T-helper 17 cell (primary cell): ENCODE data around the gene MRPS21. TPM values are rescaled to one million over a fixed set of nuclear protein-coding genes. Genes with fewer than 3 reads are reported as not detected.
"Not testable (repeated sequence)": the region's sequence is repeated elsewhere in the genome, so short reads cannot be mapped to it uniquely, and the experiment has no call there.

Source experiments
- ATAC-seq: fragments of 150-1000 bp; cut with Tn5 transposase; 2 replicates; pipeline ENCODE4 v1.10.0; 2021; ENCODE audit warnings: mild to moderate bottlenecking, moderate library complexity
- DNase-seq, 3 donors: peaks; one replicate each; pipeline versions ENCODE4 v3.0.0 to v3.0.0-alpha.2; 2020 to 2021
- H3K9me3 ChIP-seq: one replicate; pipeline ENCODE4 v1.7.0; 2013; ENCODE audit warnings: low read length, mild to moderate bottlenecking; ENCODE audit not compliant: control insufficient read depth, poor library complexity, severe bottlenecking
- H3K27ac Mint-ChIP-seq: one replicate; pipeline ENCODE4 v1.8.0; 2022; ENCODE audit warnings: mild to moderate bottlenecking, moderate library complexity, mixed read lengths
- H3K27me3 Mint-ChIP-seq: one replicate; pipeline ENCODE4 v1.8.0; 2022; ENCODE audit warnings: mixed read lengths
- H3K36me3 Mint-ChIP-seq: one replicate; pipeline ENCODE4 v1.8.0; 2022; ENCODE audit warnings: low read depth, mixed read lengths
- H3K4me1 Mint-ChIP-seq: one replicate; pipeline ENCODE4 v1.8.0; 2022; ENCODE audit warnings: mild to moderate bottlenecking, mixed read lengths
- H3K4me3 Mint-ChIP-seq: one replicate; pipeline ENCODE4 v1.8.0; 2022; ENCODE audit warnings: mild to moderate bottlenecking, moderate library complexity, mixed read lengths
- total RNA-seq, 4 donors: library from RNA in 2 of 4; stranded (reverse) in 2 of 4; gene quantifications; one replicate each; pipeline ENCODE4 v1.2.3 and lab custom pipeline; 2022 to 2026

The MRPS21 gene
- total RNA-seq, 2 donors from 2014 or later: 48.5 to 49.2 TPM

DNA sequence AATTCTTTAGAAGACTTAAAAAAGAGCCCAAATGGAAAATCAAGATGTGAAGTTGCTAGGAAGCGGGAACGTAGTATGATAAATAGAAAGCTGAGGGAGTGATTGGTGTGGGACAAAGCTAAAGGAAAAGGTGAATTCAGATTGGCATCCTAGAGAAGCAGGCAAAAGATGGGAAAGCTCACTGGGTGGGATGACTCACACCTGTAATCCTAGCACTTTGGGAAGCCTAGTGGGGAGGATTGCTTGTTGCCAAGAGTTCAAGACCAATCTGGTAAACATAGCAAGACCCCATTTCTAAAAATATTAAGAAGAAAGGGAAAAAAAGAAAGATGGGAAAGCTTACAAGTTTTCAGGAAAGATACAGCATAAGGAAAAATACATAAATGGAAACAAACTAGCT lies 1.8 kb downstream of the MRPS21 start:
- Mint-ChIP-seq H3K36me3 (peaks cover 2% of the 10 kb centered on the region), H3K27me3 (no peaks in the 10 kb centered on the region), H3K4me1 (peaks cover 18% of the 10 kb centered on the region), H3K4me3 (peak overlapping the region; percentile 49), H3K27ac (no peak overlapping the region)
- ATAC-seq: no peak
- H3K9me3 ChIP-seq: no peaks in the 10 kb centered on the region
- no peak for DNase-seq

DNA sequence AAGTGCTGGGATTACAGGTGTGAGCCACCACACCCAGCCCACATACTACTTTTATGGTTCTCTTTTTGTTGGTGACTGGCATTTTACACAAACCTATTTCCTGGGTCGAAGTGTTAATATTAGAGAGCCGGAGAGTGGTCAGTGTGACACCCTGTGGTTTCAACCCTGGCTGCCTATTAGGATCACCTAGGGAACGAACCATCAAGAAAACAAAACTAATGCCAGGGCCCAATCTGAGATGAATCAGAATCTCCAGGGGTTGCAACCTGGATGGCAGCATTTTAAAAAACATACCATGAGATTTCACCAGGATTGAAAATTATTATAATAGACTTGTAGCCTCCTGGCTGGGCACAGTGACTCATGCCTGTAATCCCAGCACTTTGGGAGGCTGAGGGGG lies 6.1 kb downstream of the MRPS21 start:
- no peak overlapping the region for H3K4me3 Mint-ChIP-seq
- H3K27me3 Mint-ChIP-seq: no peaks in the 10 kb centered on the region
- no peak for DNase-seq
- peak overlapping the region; percentile 29 for H3K27ac Mint-ChIP-seq
- no peak for ATAC-seq
- peaks cover 5% of the 10 kb centered on the region for H3K36me3 Mint-ChIP-seq
- H3K4me1 Mint-ChIP-seq: peaks cover 20% of the 10 kb centered on the region
- no peaks in the 10 kb centered on the region for H3K9me3 ChIP-seq

DNA sequence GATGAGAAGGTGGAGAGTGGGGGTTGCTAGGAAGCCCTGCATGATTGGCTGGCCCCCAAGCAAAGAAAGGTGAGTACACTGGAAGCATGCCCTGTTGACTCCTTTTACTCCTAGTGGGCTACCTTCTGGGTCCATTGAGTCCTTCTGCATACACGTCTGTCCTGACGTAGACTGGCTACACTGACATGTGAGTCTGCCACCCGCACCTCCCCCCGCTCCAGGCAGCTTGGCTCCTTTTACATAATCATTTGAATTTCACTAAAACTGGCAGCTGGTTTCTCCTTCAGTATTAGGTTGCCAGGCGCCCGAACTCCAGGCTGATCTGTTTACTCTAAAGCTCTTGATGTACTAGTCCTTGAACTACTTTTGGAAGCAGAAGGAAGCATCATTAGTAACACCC lies 8.7 kb downstream of the MRPS21 start:
- peaks cover 12% of the 10 kb centered on the region for H3K4me1 Mint-ChIP-seq
- H3K27me3 Mint-ChIP-seq: no peaks in the 10 kb centered on the region
- DNase-seq (no peak), ATAC-seq (no peak)
- no peaks in the 10 kb centered on the region for H3K9me3 ChIP-seq
- H3K36me3 Mint-ChIP-seq: peaks cover 2% of the 10 kb centered on the region
- H3K4me3 Mint-ChIP-seq: no peak overlapping the region
- H3K27ac Mint-ChIP-seq: no peak overlapping the region

DNA sequence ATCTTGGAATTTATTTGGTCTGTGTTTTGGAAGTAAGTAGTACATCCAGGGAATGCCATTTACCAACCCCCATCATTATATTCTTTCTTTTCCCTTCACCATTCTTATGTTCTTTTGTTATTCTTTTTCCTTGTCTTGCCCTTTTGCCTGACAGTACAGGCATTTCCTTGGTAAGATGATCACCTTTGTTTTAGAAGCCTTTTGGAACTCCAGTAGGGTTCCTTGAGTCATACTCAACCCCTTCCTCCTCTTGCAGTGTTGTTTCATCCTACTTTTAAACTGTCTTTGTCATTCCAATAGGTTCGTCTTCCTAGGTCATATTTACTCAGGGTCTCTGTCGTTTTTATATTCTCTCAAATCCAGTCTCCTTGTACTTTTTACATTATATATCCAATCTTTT lies 9.2 kb downstream of the MRPS21 start:
- no peaks in the 10 kb centered on the region for H3K27me3 Mint-ChIP-seq
- H3K36me3 Mint-ChIP-seq: peaks cover 2% of the 10 kb centered on the region
- no peaks in the 10 kb centered on the region for H3K9me3 ChIP-seq
- H3K27ac Mint-ChIP-seq: peak overlapping the region; percentile 39
- no peak overlapping the region for H3K4me3 Mint-ChIP-seq
- ATAC-seq (no peak), DNase-seq (no peak)
- H3K4me1 Mint-ChIP-seq: peaks cover 12% of the 10 kb centered on the region

DNA sequence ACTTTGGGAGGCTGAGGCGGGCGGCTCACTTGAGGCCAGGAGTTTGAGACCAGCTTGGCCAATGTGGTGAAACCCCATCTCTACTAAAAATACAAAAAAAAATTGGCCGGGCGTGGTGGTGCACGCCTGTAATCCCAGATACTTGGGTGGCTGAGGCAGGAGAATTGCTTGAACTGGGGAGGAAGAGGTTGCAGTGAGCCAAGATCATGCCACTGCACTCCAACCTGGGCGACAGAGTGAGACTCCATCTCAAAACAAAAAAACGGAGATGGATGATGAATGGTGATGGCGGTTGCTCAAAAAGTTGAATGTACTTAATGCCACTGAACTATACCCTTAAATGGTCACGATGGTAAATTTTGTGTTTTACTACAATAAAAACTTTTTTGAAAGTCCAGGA lies 14.9 kb downstream of the MRPS21 start:
- not testable (repeated sequence) for ATAC-seq, H3K27me3 Mint-ChIP-seq, H3K27ac Mint-ChIP-seq, DNase-seq, H3K36me3 Mint-ChIP-seq, H3K4me3 Mint-ChIP-seq, H3K4me1 Mint-ChIP-seq, H3K9me3 ChIP-seq

DNA sequence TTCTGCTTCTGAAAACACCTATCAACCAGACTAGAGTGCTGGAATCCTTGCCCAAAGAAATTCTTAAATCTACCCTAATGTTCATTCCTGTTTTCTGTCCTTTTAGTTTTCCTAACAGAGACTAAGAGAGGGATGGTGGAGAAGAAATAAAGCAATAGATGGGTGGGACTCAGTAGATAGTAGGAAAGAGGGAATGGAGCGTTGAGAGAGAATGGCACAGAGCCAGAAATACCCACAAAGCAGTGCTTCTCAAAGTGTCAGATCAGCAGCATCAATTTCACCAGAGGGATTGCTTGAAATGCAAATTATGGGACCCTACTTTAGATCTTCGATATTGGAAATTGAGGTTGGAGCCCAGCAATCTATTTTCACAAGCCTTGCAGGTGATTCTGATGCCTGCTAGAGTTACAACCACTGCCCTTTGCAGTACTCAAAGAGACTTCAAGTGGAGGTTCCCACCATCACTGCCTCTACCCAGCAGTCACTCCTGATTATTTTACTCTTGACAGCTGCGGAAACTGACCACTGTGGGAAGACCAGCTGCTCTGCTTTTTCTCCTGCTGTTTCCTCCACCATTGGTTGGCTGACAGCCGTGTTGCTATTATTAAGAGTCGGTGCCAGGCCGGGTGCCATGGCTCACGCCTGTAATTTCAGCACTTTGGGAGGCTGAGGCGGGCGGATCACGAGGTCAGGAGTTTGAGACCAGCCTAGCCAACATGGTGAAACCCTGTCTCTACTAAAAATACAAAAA lies 16.3 kb downstream of the MRPS21 start:
- Mint-ChIP-seq H3K36me3 (peaks cover 6% of the 10 kb centered on the region), H3K4me1 (no peaks in the 10 kb centered on the region), H3K27ac (no peak overlapping the region), H3K4me3 (no peak overlapping the region), H3K27me3 (no peaks in the 10 kb centered on the region)
- DNase-seq: no peak
- no peaks in the 10 kb centered on the region for H3K9me3 ChIP-seq
- no peak for ATAC-seq

DNA sequence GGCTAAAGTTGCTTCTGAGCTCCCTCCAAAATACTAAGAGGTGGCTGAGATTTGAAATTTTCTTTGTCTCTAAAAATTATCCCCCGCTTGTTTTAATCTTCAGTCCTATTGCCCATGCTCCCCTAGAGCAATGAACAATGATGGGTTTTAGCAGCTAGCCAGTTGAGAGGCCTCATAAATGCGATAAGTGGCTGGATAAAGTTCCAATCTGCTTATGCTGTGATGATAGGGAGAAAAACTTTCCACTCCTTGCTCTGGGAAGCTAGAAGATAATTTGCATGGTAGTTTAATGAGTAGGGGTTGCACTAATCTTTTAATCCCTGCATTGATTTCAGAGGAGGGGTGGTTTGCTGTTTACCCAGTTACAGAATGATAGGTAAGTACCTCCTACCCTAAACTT lies 18.1 kb downstream of the MRPS21 start:
- H3K9me3 ChIP-seq: no peaks in the 10 kb centered on the region
- ATAC-seq: no peak
- no peak overlapping the region for H3K4me3 Mint-ChIP-seq
- H3K4me1 Mint-ChIP-seq: no peaks in the 10 kb centered on the region
- DNase-seq: no peak
- H3K27ac Mint-ChIP-seq: no peak overlapping the region
- no peaks in the 10 kb centered on the region for H3K27me3 Mint-ChIP-seq
- peaks cover 6% of the 10 kb centered on the region for H3K36me3 Mint-ChIP-seq

DNA sequence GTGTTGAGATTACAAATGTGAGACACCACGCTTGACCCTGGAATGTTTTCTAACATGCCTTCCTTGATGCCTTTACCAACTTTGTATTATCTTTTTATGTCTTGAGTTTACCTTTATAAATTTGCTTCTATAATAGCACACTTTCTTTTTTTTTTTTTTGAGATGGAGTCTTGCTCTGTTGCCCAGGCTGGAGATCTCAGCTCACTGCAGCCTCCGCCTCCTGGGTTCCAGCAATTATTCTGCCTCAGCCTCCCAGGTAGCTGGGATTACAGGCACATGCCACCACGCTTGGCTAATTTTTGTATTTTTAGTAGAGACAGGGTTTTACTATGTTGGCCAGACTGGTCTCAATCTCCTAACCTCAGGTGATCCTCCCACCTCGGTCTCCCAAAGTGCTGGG lies 21.0 kb downstream of the MRPS21 start:
- not testable (repeated sequence) for DNase-seq, H3K36me3 Mint-ChIP-seq, H3K4me3 Mint-ChIP-seq, H3K27ac Mint-ChIP-seq, ATAC-seq, H3K9me3 ChIP-seq, H3K27me3 Mint-ChIP-seq, H3K4me1 Mint-ChIP-seq

DNA sequence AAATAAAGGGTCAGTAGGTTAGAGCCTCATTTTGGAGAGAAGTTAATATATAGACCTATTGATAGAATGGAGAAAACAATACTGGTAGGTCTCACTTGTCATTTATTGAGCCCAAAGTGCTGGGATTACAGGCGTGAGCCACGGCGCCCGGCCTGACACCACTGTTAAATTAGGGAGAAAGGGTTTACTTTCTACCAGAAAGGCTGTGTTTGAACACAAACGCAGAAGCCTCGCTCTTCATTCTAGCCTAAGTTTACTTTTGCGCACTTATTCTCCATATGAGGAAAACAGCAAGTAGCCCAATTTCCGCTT lies 27.0 kb downstream of the MRPS21 start:
- DNase-seq: no peak
- peak overlapping the region; percentile 96 for H3K27ac Mint-ChIP-seq

DNA sequence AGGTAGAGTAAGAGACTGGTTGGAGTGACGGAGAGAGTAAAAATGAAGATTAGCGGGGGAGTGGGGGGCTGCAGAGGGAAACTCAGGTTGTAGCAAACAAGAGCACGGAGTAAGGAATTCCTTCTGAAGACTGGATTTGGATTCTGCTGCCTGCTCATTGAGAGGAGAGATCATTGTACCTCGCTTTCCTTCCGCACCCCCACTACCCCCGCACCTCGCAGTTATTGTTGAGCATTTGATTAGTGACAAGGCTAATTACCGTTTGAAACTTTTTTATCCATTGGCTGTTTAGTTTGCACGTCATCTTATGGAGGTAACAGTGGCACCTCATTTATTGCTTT lies 28.1 kb downstream of the MRPS21 start:
- Mint-ChIP-seq H3K4me1 (peaks cover 13% of the 10 kb centered on the region), H3K36me3 (peaks cover 3% of the 10 kb centered on the region), H3K27ac (peak overlapping the region; percentile 96), H3K27me3 (no peaks in the 10 kb centered on the region), H3K4me3 (peak overlapping the region; percentile 100)
- ATAC-seq: peak; percentile 14
- no peaks in the 10 kb centered on the region for H3K9me3 ChIP-seq
- DNase-seq: no peak

More for the DNA sequence above, 27.0 kb downstream of the MRPS21 start:
- Mint-ChIP-seq H3K36me3 (peaks cover 3% of the 10 kb centered on the region), H3K4me3 (peak overlapping the region; percentile 100), H3K4me1 (peaks cover 11% of the 10 kb centered on the region), H3K27me3 (no peaks in the 10 kb centered on the region)
- no peak for ATAC-seq
- H3K9me3 ChIP-seq: no peaks in the 10 kb centered on the region

DNA sequence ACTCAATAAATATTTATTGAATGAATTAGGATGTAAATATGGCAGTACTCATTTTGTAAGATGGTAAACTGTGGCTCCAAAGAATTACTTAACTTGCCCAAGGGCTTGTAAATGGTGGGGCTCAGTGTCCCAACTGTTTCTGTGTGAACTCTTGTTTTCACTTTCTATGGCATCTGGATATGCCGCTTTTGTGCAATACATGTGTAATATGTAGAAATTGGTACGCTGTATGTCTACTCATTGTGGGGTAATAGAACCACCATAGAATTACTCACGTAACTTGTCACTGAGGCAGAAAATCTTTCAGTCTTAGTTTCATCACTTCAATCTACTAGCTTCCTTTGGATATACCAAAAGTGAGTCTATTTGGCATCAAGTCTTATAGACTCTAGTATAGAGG lies 28.6 kb downstream of the MRPS21 start:
- peak overlapping the region; percentile 100 for H3K4me3 Mint-ChIP-seq
- no peak for DNase-seq
- H3K36me3 Mint-ChIP-seq: peaks cover 3% of the 10 kb centered on the region
- H3K27ac Mint-ChIP-seq: peak overlapping the region; percentile 96
- peaks cover 13% of the 10 kb centered on the region for H3K4me1 Mint-ChIP-seq
- ATAC-seq: no peak
- H3K9me3 ChIP-seq: no peaks in the 10 kb centered on the region
- H3K27me3 Mint-ChIP-seq: no peaks in the 10 kb centered on the region

DNA sequence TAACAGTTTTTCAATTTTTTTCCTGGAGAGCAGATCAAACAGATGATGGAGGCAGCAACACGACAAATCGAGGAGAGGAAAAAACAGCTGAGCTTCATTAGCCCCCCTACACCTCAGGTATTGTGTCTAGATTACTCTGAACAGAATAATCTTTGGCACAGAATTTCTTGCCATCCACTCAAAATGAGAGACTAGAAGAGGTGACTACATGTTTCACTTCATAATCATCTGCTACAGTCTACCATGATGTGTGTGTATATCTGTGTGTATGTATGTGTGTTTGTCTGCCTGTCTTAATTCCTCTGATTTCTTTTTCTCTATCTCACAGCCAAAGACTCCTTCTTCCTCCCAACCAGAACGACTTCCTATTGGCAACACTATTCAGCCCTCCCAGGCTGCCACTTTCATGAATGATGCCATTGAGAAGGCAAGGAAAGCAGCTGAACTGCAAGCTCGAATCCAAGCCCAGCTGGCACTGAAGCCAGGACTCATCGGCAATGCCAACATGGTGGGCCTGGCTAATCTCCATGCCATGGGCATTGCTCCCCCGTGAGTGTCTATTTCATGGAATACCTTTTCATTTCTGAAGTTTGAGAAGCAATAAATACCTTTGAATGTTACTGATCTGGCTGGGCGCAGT lies 39.1 kb downstream of the MRPS21 start:
- ATAC-seq: no peak
- H3K27ac Mint-ChIP-seq: no peak overlapping the region

DNA sequence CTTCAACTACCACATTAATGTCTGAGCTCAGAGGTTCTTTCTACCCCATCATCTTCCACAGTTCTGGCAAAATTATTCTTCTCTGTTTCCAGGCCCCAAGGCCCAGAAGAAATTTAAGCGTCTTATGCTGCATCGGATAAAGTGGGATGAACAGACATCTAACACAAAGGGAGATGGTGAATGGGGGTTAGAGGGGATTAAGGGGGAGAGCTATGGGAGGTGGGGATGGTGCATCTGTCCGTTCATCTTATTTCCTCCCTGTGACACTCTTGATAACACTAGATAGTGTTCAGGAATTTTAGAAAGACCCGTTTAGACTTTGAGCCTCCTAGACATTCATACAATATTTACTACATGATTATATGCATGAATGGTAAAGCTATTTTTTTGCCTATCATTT lies 52.7 kb downstream of the MRPS21 start:
- no peak for ATAC-seq

More for the DNA sequence above, 39.1 kb downstream of the MRPS21 start:
- Mint-ChIP-seq H3K36me3 (peaks cover 5% of the 10 kb centered on the region), H3K4me1 (peaks cover 7% of the 10 kb centered on the region), H3K4me3 (no peak overlapping the region), H3K27me3 (no peaks in the 10 kb centered on the region)
- no peak for DNase-seq
- no peaks in the 10 kb centered on the region for H3K9me3 ChIP-seq

DNA sequence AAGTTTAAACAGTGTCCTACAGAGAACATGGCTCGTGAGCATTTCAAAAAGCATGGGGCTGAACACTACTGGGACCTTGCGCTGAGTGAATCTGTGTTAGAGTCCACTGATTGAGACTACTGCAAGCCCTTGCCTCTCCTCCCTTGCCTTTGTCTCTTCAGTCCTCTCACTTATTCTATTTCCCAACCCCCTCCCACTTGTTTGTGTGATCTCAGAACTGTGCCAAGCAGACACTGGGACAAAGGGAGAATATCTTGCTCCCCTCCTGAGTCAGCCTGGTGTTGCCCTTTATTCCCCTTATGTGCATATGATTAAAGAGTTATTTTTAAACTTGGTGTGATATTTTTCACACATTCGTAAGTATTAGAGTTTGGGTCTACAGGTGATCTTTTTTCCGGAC lies 59.2 kb downstream of the MRPS21 start:
- H3K27ac Mint-ChIP-seq: no peak overlapping the region
- H3K27me3 Mint-ChIP-seq: no peaks in the 10 kb centered on the region
- ATAC-seq (no peak), DNase-seq (no peak)
- H3K36me3 Mint-ChIP-seq: peaks cover 8% of the 10 kb centered on the region
- no peaks in the 10 kb centered on the region for H3K9me3 ChIP-seq
- no peaks in the 10 kb centered on the region for H3K4me1 Mint-ChIP-seq
- H3K4me3 Mint-ChIP-seq: no peak overlapping the region

More for the DNA sequence above, 52.7 kb downstream of the MRPS21 start:
- Mint-ChIP-seq H3K27ac (peak overlapping the region; percentile 14), H3K4me3 (no peak overlapping the region), H3K4me1 (peaks cover 2% of the 10 kb centered on the region), H3K36me3 (peaks cover 3% of the 10 kb centered on the region), H3K27me3 (no peaks in the 10 kb centered on the region)
- H3K9me3 ChIP-seq: no peaks in the 10 kb centered on the region
- no peak for DNase-seq
